ENCODE results near the gene JPT2.

The JPT2 gene

DNA sequence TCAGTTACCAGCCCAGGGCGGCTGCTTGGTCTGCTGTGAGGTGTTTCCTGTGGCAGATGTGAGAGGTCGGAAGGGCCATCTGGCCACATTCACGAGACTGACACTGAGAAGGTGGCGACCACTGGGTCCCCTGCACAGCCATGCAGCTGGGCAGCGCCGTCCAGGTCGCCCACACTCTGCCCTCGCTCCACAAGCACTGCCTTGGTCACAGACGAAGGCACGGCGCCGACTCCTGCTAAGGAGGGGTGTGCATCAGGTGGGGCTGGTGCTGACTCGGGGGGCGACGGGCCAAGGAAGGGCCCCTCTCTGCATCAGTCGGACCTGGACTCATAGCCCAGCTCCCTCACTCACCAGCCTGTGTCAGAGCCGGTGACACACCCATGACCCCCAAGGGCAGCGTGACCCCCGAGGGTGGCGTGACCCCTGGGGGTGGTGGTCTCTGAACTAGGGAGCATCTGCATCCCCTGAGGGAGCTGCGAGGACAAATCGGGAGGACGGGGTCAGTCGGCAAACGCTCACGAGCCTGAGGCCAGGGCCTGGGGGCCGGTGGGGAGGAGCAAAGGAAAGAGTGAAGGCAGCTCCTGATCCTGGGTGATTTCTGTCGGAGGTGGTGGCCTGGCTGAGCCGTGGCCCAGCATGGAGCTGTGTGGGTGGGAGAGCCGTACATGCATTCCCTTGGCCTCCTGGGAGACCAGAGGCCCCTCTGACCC lies 62.9 kb downstream of the JPT2 start:
- no peak for DNase-seq

DNA sequence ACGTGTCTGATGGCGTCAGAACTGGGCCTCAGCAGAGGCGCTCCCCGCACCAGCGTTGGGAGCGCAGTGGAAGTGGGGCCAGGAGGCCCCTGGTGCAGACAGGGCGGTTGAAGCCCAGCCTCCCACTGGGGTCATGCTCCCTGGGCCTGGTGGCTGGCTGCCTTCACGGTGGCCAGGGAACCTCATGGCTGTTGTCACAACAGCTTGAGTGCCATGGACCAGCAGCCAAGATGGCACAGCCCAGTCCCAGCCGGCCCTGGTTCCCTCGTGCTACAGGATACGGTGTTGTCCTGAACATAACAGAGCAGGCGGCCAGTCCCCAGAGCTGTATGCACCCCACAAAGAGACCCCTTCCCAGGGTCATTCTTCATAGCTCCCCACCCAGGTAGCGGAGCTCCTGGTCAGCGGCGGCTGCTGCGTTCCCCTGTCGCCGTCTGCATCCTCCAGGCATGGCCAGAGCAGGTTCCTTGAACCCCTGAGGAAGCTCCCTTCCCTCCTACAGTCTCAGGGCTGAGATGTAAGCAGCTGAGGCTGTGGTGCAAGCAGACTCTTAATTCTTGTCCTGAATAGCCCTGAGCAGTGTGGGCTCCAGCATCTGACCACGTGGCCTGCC lies 63.6 kb downstream of the JPT2 start:
- no peak for DNase-seq

DNA sequence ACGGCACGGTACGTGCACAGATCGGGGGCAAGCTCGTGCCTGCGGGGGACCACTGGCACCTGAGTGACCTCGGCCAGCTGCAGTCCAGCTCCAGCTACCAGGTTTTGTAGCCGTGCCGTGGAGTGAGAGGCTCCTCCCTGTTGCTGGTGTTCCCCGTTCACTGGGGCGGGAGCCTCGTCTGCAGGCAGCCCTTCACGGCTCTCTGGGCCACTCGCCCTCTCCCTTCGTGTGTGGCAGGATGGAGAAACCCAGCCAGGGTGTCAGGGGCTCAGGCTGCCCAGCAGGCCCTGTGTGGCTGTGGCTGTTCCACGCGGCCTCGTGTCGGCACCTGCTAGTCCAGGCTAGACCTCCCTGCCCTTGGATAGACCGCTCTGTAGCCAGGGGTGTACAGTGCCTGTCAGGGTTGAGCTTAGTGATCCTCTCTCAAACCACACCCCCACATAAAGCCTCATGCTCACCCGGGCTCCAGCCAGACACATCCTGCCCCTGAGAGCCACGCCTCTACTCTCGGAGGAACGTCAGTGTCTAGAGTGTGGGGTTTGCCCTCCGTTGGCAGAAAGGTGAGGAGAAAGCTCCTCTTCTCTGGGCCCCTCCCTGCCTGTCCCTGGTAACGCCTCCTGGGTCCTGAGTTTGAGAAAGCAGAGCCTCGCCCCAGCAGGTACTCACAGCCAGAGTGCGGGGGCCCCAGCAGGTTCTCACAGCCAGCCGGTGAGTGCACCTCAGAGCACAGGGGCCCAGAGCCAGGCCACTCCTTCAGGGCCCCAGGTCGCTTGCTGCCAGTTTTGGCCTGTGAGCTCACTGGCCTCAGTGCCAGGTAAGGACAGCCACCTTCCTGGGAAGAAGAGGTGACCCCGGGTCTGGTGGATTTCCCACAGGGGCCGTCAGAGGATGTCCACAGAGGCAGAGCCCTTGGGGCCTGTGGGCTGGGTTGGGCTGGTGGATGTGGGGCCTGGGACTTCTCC lies 65.6 kb downstream of the JPT2 start:
- DNase-seq = no peak

DNA sequence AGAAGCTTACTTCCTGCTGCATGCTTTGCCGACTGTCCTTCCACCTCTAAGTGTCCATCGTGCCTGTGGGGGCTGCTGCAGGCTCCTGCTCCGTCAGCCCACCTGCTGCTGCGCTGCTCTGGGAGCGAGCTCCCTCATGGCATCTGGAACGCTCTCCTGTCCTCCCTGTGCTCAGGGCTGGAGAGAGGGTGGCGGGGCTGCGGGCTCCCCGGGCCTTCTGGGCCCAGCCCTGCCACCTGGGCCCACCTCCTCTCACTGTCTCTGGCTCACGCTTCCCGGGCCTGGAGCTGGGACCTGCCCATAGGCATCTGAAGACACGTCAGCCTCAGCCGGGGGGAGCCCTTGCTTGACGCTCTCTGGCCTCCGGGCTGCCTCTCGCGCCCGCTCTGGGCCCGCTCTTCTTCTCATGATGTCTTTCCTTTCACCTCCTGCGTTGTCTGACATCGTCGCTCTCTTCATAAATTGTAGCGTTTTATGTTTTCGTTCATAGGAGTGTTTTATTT lies 66.3 kb downstream of the JPT2 start:
- no peak for DNase-seq

DNA sequence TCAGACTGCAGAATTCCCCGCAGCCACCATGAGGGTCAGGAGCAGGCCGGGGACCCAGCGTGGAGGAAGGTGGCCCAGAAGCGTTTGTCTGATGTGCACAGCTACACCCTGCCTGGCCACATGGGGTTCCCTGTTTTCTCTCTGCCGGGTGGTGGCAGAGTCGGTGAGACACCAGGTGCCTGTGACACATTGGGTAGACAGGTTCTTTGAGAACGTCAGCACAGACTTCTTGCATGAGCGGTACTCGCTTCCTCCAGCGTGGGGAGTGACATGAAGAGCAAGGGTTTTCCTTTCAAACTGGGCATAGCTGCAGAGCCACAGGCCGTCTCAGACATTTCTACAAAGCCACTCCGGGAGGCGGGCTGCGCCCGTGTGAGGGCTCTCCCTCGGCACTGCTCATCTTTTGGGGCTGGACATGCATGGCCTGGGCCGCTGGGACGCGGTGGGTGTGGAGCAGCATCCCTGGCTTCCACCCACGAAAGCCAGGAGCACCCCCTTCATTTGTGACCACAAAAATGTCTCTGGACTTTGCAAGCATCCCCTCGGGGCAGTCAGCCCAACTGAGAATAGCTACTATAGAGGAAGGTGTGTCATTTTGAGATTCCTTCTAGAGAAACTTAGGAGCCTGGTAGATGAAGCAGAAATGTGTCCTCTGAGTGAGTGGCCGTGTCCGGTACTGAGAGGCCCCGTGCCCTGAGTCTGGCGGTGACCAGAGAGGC lies 67.3 kb downstream of the JPT2 start:
- no peak for DNase-seq

DNA sequence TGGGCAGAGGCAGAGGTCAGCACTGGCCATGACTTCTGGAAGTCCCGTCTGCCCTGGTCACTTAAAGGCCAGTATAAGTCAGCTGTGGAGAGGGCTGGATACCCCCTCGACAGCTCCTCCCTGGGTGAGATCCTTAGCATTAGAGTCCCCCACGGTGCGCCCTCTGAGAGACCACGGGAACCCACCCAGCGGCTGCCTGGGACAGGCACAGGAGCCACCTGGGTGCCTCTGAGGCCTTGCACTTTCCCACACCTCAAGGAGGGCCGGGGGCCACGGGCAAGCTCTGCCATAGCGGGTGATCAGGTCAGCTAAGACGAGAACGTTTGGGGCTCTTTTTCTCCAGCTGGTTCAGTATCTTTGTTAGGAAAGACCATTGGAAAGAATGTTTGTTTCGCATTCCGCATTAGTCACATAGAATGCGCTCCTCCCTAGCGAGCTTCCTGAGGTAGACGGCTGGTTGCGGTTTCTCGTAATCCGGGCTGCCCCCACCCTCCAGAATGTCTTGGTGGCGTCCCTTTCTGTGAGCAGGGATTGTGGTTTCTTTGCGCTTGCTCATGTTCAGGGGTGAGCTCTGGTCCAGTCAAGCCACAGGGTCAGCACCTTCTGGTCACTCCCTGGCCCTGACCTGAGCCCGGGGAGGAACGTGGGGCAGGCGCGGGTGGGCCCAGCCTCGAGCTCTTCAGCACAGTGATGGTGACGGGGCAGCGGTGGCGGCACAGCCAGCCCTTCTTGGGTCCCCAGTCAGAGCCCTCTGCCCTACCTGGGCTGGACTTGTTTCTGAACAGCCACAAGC lies 68.0 kb downstream of the JPT2 start:
- DNase-seq = no peak

DNA sequence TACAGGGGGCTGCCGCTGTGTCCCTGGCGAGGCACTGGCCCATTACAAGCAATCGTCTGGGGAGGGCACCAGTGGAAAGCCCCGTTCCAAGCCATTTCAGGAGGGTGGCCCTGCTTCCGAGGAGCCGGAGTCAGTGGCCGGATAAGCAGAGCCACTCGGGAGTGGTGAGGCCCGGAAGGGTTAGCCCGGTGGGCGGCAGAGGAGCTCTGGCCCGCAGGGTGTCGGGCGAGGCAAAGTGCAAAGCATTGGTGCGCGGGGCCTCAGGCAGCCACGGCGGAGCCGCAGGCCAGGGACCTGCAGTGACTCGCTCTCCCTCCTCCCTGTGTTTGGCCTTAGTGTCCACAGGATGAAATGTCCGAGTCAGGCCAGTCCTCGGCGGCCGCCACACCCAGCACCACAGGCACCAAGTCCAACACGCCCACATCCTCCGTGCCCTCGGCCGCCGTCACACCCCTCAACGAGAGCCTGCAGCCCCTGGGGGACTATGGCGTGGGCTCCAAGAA lies 68.7 kb downstream of the JPT2 start:
- DNase-seq = no peak

DNA sequence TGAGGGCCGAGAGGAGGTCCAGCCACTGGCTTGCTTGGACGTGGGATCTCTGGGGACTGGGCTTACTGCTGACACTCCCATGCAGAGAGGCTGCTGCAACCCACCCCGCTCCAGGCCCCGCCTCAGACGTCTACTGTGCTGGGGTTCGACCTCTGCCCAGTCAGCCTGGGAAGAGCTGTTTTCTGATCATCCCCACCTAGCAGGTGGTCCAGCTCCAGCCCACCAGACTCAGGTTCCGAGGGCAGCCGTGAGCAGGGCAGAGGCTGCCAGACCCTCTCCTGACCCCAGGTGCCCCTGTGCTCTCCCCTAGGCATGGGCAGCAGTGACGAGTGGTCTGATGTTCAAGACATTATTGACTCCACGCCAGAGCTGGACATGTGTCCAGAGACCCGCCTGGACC lies 69.9 kb downstream of the JPT2 start:
- DNase-seq = no peak

DNA sequence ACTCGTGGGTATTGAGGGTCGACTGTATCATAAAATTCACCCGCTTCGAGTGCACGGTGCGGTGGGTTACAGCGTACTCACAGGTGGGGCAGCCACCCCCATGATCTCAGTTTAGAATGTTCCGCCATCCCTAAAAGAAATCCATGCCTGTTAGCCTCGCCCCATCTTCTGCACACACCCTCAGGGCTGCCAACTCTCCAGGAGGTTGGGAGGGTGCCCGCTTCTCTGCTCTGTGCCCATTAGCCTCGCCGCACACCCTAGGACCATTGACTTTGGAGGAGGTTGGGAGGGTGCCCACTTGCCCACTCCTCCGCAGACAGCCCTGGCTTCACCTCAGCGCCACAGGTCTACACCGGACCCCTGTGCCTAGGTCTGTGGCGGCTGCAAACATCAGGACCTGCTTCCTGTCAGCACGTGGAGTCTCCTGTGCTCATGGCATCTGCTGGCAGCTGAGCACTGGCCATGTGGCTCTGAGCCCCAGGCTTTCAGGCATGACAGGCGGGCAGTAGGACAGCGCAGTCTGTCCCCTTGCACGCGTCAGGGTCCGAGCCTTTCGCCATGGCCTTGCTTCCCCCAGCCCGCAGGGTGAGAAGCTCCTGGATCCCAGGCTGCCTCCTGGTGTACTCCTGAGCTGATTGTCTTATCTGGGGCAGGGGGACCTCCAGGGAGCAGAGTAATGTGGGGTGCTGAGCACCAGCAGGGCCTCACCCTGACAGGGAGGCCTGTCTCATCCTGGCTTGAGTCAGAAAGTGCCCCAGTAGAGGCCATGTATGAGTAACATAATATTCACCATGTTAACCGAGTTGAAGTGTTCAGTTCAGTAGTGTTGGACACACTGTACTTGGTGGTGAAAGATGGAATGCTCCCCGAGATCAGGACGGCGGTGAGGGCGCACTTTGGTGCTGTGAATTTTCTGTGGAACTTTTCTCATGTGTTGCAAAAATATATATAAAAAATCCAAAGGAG lies 71.4 kb downstream of the JPT2 start:
- DNase-seq = no peak

Data from stimulated activated naive CD4-positive, alpha-beta T cell (primary cell).